SK-N-SH (cell line): Measurements from ENCODE around the gene DTNA.

Experiments used
- CTCF ChIP-seq: fragments of 200-600 bp; sonication (generic); IDR thresholded peaks from 2 replicates; pipeline ENCODE4 v1.6.1; 2017; ENCODE audit warnings: antibody characterized with exemption, mild to moderate bottlenecking, moderate library complexity
- NFIC ChIP-seq: IDR thresholded peaks from 2 replicates; pipeline ENCODE4 v1.4.0; 2012; ENCODE audit warnings: borderline replicate concordance
- USF2 ChIP-seq: fragments of 150-350 bp; IDR thresholded peaks from 2 replicates; pipeline ENCODE4 v1.6.1; 2017; ENCODE audit warnings: antibody characterized with exemption, low read length, low read depth, borderline replicate concordance

- TF ChIP-seq CTCF (no peak), NFIC (no peak), USF2 (no peak)
These were observed 191.2 kb downstream of the DTNA start for GRCh38 chr18:34901299-34901698.
